ENCODE measurements around the gene ASIC3.

The ASIC3 gene

DNA sequence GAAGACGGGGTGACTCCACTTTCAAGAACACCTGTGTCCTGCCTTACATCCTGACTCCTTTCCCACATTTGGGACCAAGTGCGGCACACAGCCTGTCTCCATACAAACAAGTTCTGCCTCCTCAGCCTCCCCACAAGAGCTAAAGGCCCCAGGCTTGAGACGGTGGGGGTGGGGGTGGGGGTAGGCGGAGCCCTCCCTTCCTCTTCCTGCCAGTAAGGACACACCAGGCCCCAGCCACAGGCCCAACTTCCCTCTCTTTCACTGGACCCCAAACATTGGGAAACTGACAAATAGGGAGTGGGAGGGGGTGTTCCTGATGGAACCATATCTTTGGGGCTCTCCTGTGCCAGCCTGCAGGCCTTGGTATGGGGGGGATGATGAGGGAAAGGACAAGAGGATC, 4.8 kb downstream of the ASIC3 start:
- H3K9me3 Mint-ChIP-seq: no peaks in the 10 kb centered on the region
- H3K27ac Mint-ChIP-seq: no peak overlapping the region
- peaks cover 4% of the 10 kb centered on the region for H3K36me3 Mint-ChIP-seq (ENCODE audit: low read depth)
- peaks cover 23% of the 10 kb centered on the region for H3K4me1 Mint-ChIP-seq (ENCODE audit: low read depth)
- H3K4me3 Mint-ChIP-seq: no peak overlapping the region
- H3K27me3 Mint-ChIP-seq (ENCODE audit: low read depth): peaks cover 5% of the 10 kb centered on the region

DNA sequence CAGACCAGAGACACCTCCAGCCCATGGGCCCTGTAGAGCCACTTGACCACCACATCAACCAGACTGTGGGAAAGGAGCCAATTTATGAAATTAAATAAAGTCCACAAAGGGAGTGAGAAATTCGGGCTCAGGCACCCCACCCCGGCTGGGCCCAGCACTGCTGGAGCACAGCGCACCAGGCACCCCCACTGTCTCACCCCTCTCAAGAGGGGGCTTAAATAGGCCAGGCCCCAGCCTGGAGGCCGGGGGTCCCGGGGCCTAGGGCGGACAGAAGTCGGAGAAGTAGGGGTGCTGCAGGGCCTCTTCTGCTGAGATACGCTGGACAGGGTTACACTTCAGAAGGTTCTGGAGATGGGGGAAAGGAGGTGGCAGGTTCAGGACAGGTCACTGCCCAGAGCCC, 5.4 kb downstream of the ASIC3 start:
- Mint-ChIP-seq H3K4me3 (no peak overlapping the region), H3K9me3 (no peaks in the 10 kb centered on the region), H3K27ac (no peak overlapping the region), H3K27me3 (ENCODE audit: low read depth) (peaks cover 5% of the 10 kb centered on the region), H3K4me1 (ENCODE audit: low read depth) (peaks cover 27% of the 10 kb centered on the region), H3K36me3 (ENCODE audit: low read depth) (peaks cover 4% of the 10 kb centered on the region)

DNA sequence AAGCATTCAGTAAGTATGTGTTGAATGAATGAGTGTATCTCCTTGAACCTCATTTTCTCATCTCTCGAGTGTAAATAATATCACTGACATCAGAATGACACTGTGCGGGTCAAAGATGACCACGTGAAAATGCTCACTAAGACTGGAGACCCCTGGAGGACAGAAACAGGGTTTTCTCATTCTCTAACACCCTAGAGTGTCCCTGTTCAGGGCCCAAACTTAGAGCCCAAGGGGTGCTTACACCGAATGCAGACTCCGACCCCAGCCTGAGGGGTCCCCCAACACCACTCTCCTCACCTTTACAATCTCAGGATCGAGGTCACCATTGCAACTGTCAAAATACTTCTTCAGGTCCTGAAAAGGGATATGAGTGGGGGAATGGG, 7.9 kb downstream of the ASIC3 start:
- Mint-ChIP-seq H3K4me3 (peak overlapping the region; percentile 97), H3K27me3 (ENCODE audit: low read depth) (no peaks in the 10 kb centered on the region), H3K4me1 (ENCODE audit: low read depth) (peaks cover 35% of the 10 kb centered on the region), H3K36me3 (ENCODE audit: low read depth) (peaks cover 4% of the 10 kb centered on the region), H3K9me3 (no peaks in the 10 kb centered on the region), H3K27ac (no peak overlapping the region)

DNA sequence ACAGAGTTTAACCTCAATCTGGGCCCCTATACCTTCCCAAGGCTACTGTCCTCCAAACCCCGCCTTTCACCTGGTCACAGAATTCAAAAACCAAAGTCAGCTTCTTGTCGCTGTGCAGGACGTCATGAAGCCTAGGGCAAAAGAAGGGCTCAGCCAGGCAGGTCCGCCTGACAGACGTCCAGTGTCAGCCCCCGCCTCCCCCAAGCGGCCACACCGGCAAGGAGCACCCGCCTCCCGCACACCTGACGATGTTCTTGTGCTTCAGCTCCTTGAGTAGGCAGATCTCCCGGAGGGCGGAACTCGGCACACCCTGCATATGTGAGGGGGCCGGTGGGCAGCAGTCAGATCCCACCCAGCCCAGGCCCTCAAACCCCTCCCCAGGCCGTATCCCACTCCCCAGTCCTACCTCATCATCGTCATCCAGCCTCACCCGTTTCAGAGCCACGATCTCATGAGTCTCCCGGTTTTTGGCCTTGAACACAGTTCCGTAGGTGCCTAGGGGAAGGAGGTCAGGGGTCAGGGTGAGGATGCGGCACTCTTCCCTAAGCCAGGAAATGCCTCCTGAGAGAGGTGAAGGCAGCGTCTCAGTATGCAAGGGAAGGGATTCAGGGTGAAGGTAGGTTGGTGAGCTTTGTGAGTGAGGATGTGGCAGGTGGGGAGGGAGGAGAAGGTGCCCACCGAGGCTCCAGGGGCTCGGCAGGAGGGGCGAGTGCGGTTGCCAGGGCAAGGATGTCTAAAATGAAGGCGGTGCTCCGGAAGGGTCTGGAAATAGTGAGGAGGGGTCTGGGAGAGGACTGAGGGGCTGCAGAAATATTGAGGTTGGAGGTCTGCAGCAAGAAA, 8.6 kb downstream of the ASIC3 start:
- Mint-ChIP-seq H3K9me3 (no peaks in the 10 kb centered on the region), H3K4me3 (peak overlapping the region; percentile 97), H3K4me1 (ENCODE audit: low read depth) (peaks cover 41% of the 10 kb centered on the region), H3K27me3 (ENCODE audit: low read depth) (no peaks in the 10 kb centered on the region), H3K27ac (peak overlapping the region; percentile 41), H3K36me3 (ENCODE audit: low read depth) (peaks cover 4% of the 10 kb centered on the region)

DNA sequence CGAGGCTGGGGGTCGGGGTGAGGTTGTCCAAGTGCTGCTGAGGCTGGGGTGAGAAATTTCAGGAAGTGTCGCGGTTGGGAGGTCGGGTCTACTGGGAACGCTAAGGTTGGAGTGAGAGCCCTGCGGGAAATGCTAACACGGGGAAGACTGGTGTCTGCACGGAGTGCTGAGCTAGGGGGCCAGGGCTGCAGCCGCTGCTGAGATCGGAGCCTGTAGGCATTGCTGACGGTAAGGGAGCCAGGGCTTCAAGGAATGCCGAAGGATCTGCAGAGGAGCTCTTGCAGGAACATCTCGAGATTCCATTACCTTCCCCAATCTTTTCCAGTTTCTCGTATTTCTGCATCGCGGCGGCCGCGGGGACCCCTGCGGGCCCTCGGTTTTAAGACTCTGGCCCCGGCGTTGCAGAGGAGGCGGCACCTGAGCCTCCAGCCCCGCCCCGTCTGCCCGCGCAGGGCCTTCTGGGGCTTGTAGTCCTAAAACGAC, 9.2 kb downstream of the ASIC3 start, which contains the start of gene CDK5:
Gene CDK5 (minus strand): TSS at position 392 of the 483 bp plus-strand sequence. CDS start 49 bp downstream, at position 343.
- Mint-ChIP-seq H3K36me3 (ENCODE audit: low read depth) (peaks cover 3% of the 10 kb centered on the region), H3K4me1 (ENCODE audit: low read depth) (peaks cover 40% of the 10 kb centered on the region), H3K27me3 (ENCODE audit: low read depth) (no peaks in the 10 kb centered on the region), H3K4me3 (peak within 1 kb of the TSS; percentile 97), H3K27ac (peak within 1 kb of the TSS; percentile 94), H3K9me3 (no peaks in the 10 kb centered on the region)

DNA sequence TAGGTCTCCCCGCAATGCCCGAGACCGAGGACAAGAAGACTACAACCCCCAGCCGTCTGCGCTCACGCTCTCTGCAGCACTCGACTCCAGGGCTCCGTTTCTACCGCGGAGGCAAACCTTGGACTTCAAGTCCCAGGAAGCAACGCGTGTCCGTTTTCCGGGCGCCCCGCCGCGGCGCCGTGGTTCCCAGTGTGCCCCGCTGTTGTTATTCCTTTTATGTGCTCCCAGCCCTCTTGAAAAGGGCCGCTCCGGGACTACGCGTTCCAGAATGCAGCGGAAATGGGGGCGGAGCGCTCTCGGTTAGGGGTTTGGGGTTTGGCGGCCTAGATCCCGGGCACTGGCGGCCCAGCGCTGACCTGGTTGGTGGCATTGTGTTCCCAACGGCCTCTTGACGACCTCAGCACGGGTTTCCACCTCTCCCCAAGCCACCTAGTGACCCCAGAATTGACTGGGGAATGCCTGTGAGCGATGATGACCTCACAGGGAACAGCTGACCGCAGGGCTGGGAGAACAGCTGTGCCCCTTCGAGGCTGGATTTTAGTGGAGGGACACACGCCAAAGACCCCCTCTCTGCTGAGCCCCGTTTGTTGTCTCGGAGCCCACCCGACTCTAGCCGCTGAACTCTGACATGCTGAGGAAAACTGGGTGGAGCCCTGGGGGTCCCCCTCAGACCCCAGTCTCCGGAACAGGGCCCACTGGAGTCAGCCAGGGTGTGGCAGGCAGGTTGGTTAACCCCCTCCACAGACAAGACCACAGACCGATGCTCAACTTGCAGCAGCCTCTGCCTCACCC, 9.9 kb downstream of the ASIC3 start:
- no peaks in the 10 kb centered on the region for H3K9me3 Mint-ChIP-seq
- peaks cover 36% of the 10 kb centered on the region for H3K4me1 Mint-ChIP-seq (ENCODE audit: low read depth)
- peak overlapping the region; percentile 97 for H3K4me3 Mint-ChIP-seq
- H3K27ac Mint-ChIP-seq: peak overlapping the region; percentile 94
- no peaks in the 10 kb centered on the region for H3K27me3 Mint-ChIP-seq (ENCODE audit: low read depth)
- H3K36me3 Mint-ChIP-seq (ENCODE audit: low read depth): no peaks in the 10 kb centered on the region

DNA sequence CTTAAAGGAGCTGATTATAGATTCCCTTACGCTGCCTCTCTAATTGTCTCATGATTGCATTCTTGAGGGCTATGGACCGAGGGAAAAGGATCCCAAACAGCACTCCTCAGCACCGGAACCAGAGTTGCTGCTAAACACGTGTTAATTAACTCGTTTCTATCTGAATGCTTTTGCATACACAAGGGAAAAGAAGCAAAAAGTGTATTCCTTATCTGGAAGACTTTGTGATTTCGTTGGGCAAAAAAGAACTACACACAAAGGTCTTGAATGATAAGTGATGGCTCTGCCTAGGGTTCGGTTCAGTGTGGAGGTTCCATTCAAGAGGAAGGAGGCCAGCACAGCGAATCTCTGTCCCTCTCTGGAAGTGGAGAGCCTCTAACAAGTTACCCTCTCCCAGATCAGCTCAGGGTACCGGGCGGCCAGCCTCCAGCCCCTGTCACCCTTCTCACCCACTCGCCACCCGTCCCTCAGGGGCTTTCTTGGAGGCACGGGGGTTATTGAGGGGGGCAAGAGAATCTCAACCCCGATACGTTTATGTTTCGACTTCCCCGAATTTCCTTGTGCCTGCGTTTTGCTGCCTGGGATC, 10.5 kb downstream of the ASIC3 start:
- Mint-ChIP-seq H3K9me3 (no peaks in the 10 kb centered on the region), H3K36me3 (ENCODE audit: low read depth) (no peaks in the 10 kb centered on the region), H3K27me3 (ENCODE audit: low read depth) (no peaks in the 10 kb centered on the region), H3K4me1 (ENCODE audit: low read depth) (peaks cover 34% of the 10 kb centered on the region), H3K4me3 (peak overlapping the region; percentile 97), H3K27ac (peak overlapping the region; percentile 94)

DNA sequence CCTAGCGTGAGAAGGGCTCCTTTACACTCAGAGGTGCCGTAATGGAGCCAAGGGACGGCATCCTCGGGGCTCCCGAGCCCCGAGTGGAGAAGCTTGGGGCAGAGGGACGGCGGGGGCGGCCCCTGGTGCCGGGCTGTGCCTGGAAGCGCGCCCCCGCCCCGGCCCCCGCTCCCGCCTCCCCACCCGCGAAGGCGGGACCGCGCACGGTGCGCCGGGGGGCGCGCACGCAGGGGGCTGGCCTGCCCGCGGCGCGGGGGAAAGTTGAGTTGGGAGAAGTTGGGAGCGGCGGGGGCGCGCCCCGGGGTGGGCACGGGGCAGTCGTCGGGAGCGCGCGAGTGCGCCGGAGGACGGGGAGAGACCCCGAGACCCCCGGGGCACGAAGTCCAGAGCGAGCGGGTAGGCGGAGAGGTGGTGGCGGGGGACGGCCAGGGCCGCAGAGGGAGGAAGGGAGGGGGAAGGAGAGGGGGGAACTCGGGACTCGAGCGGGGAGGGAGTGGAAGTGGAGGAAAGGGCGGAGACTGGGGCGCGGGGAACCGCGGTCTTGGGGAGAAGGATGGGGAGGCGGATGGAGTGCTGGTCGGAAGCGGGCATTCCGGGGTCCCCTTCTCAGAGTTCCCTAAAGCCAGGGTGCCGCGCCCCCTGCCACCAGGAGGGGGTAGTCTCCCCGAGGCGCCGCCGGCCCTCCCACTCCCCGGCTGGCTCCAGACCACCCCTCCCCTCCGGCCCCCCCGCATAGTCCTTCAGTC, 11.2 kb downstream of the ASIC3 start, which contains the start of gene SLC4A2:
Gene SLC4A2 (plus strand): TSS at position 223 of the 746 bp plus-strand sequence. CDS start 2,399 bp downstream, outside the sequence.
- Mint-ChIP-seq H3K9me3 (no peaks in the 10 kb centered on the region), H3K4me1 (ENCODE audit: low read depth) (peaks cover 32% of the 10 kb centered on the region), H3K36me3 (ENCODE audit: low read depth) (no peaks in the 10 kb centered on the region), H3K4me3 (peak within 1 kb of the TSS; percentile 97), H3K27ac (peak within 1 kb of the TSS; percentile 94), H3K27me3 (ENCODE audit: low read depth) (no peaks in the 10 kb centered on the region)

DNA sequence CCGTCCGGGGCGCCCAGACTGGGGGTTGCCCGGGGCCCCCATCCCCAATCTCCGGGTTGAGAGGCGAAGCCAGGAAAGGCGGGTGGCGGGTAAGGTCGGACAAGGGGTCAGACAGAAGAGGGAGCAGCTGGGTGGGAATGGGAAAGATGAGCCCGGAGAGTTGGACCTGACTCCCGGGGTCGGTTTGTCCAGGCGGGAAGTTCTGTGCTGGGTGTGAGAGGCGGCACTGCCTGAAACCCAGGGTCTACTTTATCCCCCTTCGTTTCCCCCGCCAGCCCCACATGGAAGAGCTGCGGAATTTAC, 11.7 kb downstream of the ASIC3 start:
- Mint-ChIP-seq H3K4me1 (ENCODE audit: low read depth) (peaks cover 29% of the 10 kb centered on the region), H3K27ac (peak overlapping the region; percentile 69), H3K4me3 (peak overlapping the region; percentile 97), H3K36me3 (ENCODE audit: low read depth) (no peaks in the 10 kb centered on the region), H3K27me3 (ENCODE audit: low read depth) (no peaks in the 10 kb centered on the region), H3K9me3 (no peaks in the 10 kb centered on the region)

DNA sequence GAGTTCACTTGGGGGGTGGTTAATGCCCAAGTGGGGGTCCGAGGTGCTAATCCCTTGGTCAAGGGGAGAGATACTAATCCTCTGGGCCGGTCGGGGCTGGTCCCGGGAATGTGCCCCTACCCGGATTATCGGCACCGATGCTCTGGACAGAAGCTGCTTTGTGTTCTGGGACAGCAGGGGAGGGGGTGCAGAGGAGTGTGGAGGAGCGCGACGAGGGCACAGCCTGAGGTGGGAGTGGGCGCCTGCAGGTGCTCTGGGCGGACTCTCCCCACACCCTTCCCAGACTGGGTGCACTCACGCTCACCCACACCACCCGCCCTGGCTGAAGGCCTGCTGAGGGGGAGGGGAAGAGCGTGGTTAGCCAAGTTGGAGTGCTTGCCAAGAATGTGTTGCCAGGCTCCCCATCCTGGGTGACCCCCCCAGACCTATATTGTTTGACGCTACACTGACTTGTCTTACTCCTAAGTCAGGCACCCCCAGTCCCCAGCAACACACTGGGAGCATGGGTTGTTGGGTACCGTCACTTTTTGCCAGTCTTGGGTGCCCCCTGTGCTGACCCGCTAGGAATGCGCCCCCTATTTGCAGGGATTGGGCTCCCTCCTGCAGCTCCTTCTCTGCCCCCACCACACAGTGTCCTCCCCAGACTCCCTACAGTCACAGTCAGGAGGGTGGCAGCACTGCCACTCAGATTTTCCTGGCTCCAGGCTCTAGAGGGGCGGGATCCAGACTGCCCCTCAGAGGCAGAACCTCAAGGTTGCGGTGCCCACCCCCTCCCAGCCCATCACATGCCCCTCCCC, 12.3 kb downstream of the ASIC3 start:
- Mint-ChIP-seq H3K9me3 (no peaks in the 10 kb centered on the region), H3K27me3 (ENCODE audit: low read depth) (no peaks in the 10 kb centered on the region), H3K4me3 (peak overlapping the region; percentile 97), H3K4me1 (ENCODE audit: low read depth) (peaks cover 29% of the 10 kb centered on the region), H3K27ac (no peak overlapping the region), H3K36me3 (ENCODE audit: low read depth) (no peaks in the 10 kb centered on the region)

DNA sequence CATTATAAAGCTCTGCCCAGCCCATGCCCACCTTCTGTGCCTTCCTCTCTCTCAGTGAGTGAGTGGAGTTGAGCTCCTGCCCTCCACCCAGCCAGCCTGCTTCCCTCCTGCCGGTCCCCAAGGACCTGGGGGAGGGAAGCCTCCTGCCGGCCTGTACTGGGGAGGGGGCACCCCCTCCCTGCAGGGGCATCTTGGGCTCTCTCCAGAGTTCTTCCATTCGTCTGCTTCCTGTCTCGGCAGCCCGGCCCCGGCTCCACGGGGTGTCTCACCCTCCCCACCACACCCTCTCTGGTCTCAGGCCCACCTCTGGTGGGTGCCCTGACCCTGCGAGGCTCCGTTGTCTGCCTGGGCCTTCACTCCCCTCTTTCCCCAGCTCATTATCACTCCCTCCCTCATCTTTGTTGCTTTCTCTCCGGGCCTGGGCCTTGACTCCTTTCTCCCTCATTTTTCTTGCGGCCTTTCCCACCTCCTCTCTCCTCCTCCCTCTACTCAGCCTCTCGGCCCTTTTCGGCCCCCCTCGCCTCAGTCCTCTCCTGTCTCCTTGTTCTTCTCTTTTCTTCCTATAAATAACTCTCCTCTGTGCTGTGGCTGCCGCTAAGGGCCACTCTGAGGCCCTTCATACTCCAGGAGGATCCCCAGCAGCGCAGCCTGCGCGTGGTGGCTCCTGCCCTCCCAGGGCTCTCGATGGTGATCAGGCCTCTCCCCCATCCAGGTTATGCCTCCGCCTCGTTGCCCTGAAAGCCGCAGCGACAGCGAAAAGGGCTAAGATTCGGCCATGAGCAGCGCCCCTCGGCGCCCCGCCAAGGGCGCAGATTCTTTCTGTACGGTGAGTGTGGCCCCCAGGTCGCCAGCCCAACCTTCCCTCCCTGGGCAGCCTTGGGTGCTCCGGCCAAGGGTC, 13.1 kb downstream of the ASIC3 start:
- Mint-ChIP-seq H3K4me1 (ENCODE audit: low read depth) (peaks cover 27% of the 10 kb centered on the region), H3K27me3 (ENCODE audit: low read depth) (no peaks in the 10 kb centered on the region), H3K9me3 (no peaks in the 10 kb centered on the region), H3K36me3 (ENCODE audit: low read depth) (no peaks in the 10 kb centered on the region), H3K27ac (no peak overlapping the region), H3K4me3 (peak overlapping the region; percentile 97)

DNA sequence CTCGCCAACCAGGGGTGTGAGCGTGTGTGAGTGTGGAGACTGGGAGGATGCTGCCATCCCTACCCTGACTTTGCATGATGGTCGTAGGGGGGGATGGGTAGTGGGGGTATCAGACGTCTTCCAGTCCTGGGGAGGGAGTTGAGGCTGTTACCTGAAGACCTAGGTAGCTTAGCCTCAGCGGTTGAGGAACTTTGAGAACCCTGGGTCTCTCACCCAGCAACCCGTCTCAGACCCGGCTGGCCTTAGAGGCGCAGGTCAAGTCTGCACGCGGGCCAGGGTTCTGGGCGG, 13.7 kb downstream of the ASIC3 start:
- Mint-ChIP-seq H3K4me3 (no peak overlapping the region), H3K4me1 (ENCODE audit: low read depth) (peaks cover 24% of the 10 kb centered on the region), H3K27ac (no peak overlapping the region), H3K36me3 (ENCODE audit: low read depth) (no peaks in the 10 kb centered on the region), H3K9me3 (no peaks in the 10 kb centered on the region), H3K27me3 (ENCODE audit: low read depth) (no peaks in the 10 kb centered on the region)
